Natural killer cell (primary cell): ENCODE results near the gene KRTAP12-2. TPM values are rescaled to one million over a fixed set of nuclear protein-coding genes. Genes with fewer than 3 reads are reported as not detected.

Source experiments
- ATAC-seq, 3 donors: fragments of 150-1000 bp in 2 of 3; fragments of 200-7000 bp in 1 of 3; cut with Tn5 transposase; 1 replicate in 1 of 3; 2 replicates in 2 of 3; pipeline ENCODE4 v1.10.0; 2021; ENCODE audit warnings: mild to moderate bottlenecking in 2 of 3, moderate library complexity in 2 of 3
- DNase-seq, 2 donors: peaks; one replicate each; pipeline versions ENCODE4 v3.0.0 to v3.0.0-alpha.2; 2013 to 2021; ENCODE audit warnings: mixed read lengths in 1 of 2
- H3K27ac ChIP-seq: one replicate; pipeline ENCODE4 v1.5.1; 2013; ENCODE audit warnings: mild to moderate bottlenecking, low read length
- H3K27me3 ChIP-seq: one replicate; pipeline ENCODE4 v1.6.1; 2013; ENCODE audit warnings: low read length; ENCODE audit not compliant: control insufficient read depth, insufficient read depth
- H3K36me3 ChIP-seq: one replicate; pipeline ENCODE4 v1.6.1; 2013; ENCODE audit warnings: low read length; ENCODE audit not compliant: control insufficient read depth, insufficient read depth
- H3K4me1 ChIP-seq: one replicate; pipeline ENCODE4 v1.6.1; 2013; ENCODE audit warnings: low read length; ENCODE audit not compliant: control insufficient read depth, insufficient read depth
- H3K4me3 ChIP-seq: one replicate; pipeline ENCODE4 v1.5.1; 2013; ENCODE audit warnings: low read length
- H3K9me3 ChIP-seq: one replicate; pipeline ENCODE4 v1.6.1; 2013; ENCODE audit warnings: low read length; ENCODE audit not compliant: control insufficient read depth, insufficient read depth
- H3K27ac Mint-ChIP-seq, 2 donors: one replicate each; pipeline ENCODE4 v1.8.0; 2022; ENCODE audit warnings: mild to moderate bottlenecking in 2 of 2, mixed read lengths in 2 of 2, moderate library complexity in 1 of 2
- H3K27me3 Mint-ChIP-seq, 2 donors: one replicate each; pipeline ENCODE4 v1.8.0; 2022; ENCODE audit warnings: low read depth in 2 of 2, mixed read lengths in 2 of 2
- H3K36me3 Mint-ChIP-seq: one replicate; pipeline ENCODE4 v1.8.0; 2022; ENCODE audit warnings: mixed read lengths
- H3K4me1 Mint-ChIP-seq, 2 donors: one replicate each; pipeline ENCODE4 v1.8.0; 2022; ENCODE audit warnings: mixed read lengths in 2 of 2
- H3K4me3 Mint-ChIP-seq: one replicate; pipeline ENCODE4 v1.8.0; 2022; ENCODE audit warnings: mild to moderate bottlenecking, moderate library complexity, mixed read lengths
- H3K9me3 Mint-ChIP-seq, 2 donors: one replicate each; pipeline ENCODE4 v1.8.0; 2022; ENCODE audit warnings: mixed read lengths in 2 of 2
- CTCF ChIP-seq: fragments of 200-600 bp; IDR thresholded peaks from one replicate; pipeline ENCODE4 v1.8.0; 2022; ENCODE audit warnings: antibody characterized with exemption
- WGBS: methylation state at CpG from one replicate; pipeline ENCODE4 v1.1.7; 2013; ENCODE audit warnings: missing lambda C conversion rate; ENCODE audit not compliant: insufficient coverage; 5-methylcytosine and 5-hydroxymethylcytosine counted together
- intact Hi-C: fragments of 100-400 bp; cut with micrococcal nuclease; formaldehyde crosslinking; loops from one replicate; pipeline ENCODE4 v1.14.2; 2022
- total RNA-seq, 4 donors: library from RNA; stranded (reverse); fragments of 120-200 nt in 1 of 4; gene quantifications; one replicate each; pipeline versions ENCODE4 v1.2.3 to v1.2.4, GENCODE V29; 2013 to 2022

The KRTAP12-2 gene
- total RNA-seq, 3 donors from 2014 or later (not counting 1 experiment from before 2014, with no cell fraction given) = not detected

GRCh38 chr21:44623575-44623974 lies 43.2 kb downstream of the KRTAP12-2 start:
- no peak overlapping the region for H3K27ac ChIP-seq
- no peaks in the 10 kb centered on the region for H3K27me3 ChIP-seq
- H3K27ac Mint-ChIP-seq = peak overlapping the region in 1 of 2 donors; percentile 14
- H3K4me1 ChIP-seq = peaks cover 43% of the 10 kb centered on the region
- no peak for TF ChIP-seq CTCF
- DNase-seq = no peak
- H3K9me3 ChIP-seq = peaks cover 11% of the 10 kb centered on the region
- no peak overlapping the region for H3K4me3 ChIP-seq
- no peaks in the 10 kb centered on the region for H3K36me3 ChIP-seq
- ATAC-seq = no peak
- peaks cover 0 to 3% of the 10 kb centered on the region in 2 donors for H3K27me3 Mint-ChIP-seq
- peaks cover 40% of the 10 kb centered on the region for H3K36me3 Mint-ChIP-seq
- intact Hi-C loops = loop anchor here (10.0 kb wide), 1 partner anchor 91 kb away; the partner anchor contains the start of gene TSPEAR
- peaks cover 43 to 60% of the 10 kb centered on the region in 2 donors for H3K4me1 Mint-ChIP-seq
- no peak overlapping the region for H3K4me3 Mint-ChIP-seq
- H3K9me3 Mint-ChIP-seq = peaks cover 13 to 34% of the 10 kb centered on the region in 2 donors

- peaks cover 11% of the 10 kb centered on the region for H3K9me3 ChIP-seq
- TF ChIP-seq CTCF = no peak
- Mint-ChIP-seq H3K36me3 (peaks cover 40% of the 10 kb centered on the region), H3K4me3 (no peak overlapping the region), H3K4me1 (peaks cover 34 to 47% of the 10 kb centered on the region in 2 donors), H3K27ac (peak overlapping the region; percentile 88 to 95), H3K9me3 (peaks cover 13 to 34% of the 10 kb centered on the region in 2 donors), H3K27me3 (no peaks in the 10 kb centered on the region)
- H3K27me3 ChIP-seq = no peaks in the 10 kb centered on the region
- DNase-seq (no peak), ATAC-seq (no peak)
- peak overlapping the region; percentile 21 for H3K27ac ChIP-seq
- no peak overlapping the region for H3K4me3 ChIP-seq
- 96% methylated on average over 6 of the region's 6 CpGs for WGBS
- H3K36me3 ChIP-seq = no peaks in the 10 kb centered on the region
- intact Hi-C loops = loop anchor here (2.0 to 10.0 kb wide), 2 partner anchors 37 to 95 kb away; partner anchors contain the start of genes KRTAP12-3 and TSPEAR
- peaks cover 22% of the 10 kb centered on the region for H3K4me1 ChIP-seq
Measured at GRCh38 chr21:44619886-44620285, 46.8 kb downstream of the KRTAP12-2 start.

- peak in 1 of 2 donors; percentile 85 for DNase-seq
- Mint-ChIP-seq H3K27me3 (no peaks in the 10 kb centered on the region), H3K4me3 (peak overlapping the region; percentile 67), H3K4me1 (peaks cover 29 to 37% of the 10 kb centered on the region in 2 donors), H3K9me3 (peaks cover 9 to 29% of the 10 kb centered on the region in 2 donors), H3K27ac (peak overlapping the region; percentile 88 to 95), H3K36me3 (peaks cover 31% of the 10 kb centered on the region)
- peak overlapping the region; percentile 79 for H3K27ac ChIP-seq
- H3K9me3 ChIP-seq = peaks cover 11% of the 10 kb centered on the region
- peak; percentile 82 to 95 (median 93) for ATAC-seq
- H3K4me1 ChIP-seq = peaks cover 22% of the 10 kb centered on the region
- no peaks in the 10 kb centered on the region for H3K27me3 ChIP-seq
- intact Hi-C loops = loop anchor here (2.0 kb wide), 1 partner anchor 38 kb away; the partner anchor contains the start of gene KRTAP12-3
- H3K36me3 ChIP-seq = no peaks in the 10 kb centered on the region
- WGBS = 22% methylated on average over 3 of the region's 3 CpGs
- no peak for TF ChIP-seq CTCF
- H3K4me3 ChIP-seq = no peak overlapping the region
Measured at GRCh38 chr21:44618909-44619308, 47.8 kb downstream of the KRTAP12-2 start.

- Mint-ChIP-seq H3K4me3 (peak overlapping the region; percentile 67), H3K4me1 (peaks cover 29 to 36% of the 10 kb centered on the region in 2 donors), H3K27me3 (no peaks in the 10 kb centered on the region), H3K36me3 (peaks cover 27% of the 10 kb centered on the region), H3K27ac (peak overlapping the region; percentile 88 to 95), H3K9me3 (peaks cover 8 to 25% of the 10 kb centered on the region in 2 donors)
- ATAC-seq = peak; percentile 14 to 69 (median 53)
- Histone ChIP-seq H3K27me3 (no peaks in the 10 kb centered on the region), H3K4me1 (peaks cover 22% of the 10 kb centered on the region), H3K27ac (peak overlapping the region; percentile 79), H3K4me3 (no peak overlapping the region), H3K9me3 (peaks cover 11% of the 10 kb centered on the region), H3K36me3 (no peaks in the 10 kb centered on the region)
- TF ChIP-seq CTCF = no peak
- WGBS = 45% methylated on average over 2 of the region's 4 CpGs
- intact Hi-C loops = loop anchor here (2.0 kb wide), 1 partner anchor 38 kb away; the partner anchor contains the start of gene KRTAP12-3
- DNase-seq = peak in 1 of 2 donors; percentile 50
Measured at GRCh38 chr21:44618504-44618903, 48.2 kb downstream of the KRTAP12-2 start.
